ENCODE results near the gene DNM1. TPM values are rescaled to one million over a fixed set of nuclear protein-coding genes. Genes with fewer than 3 reads are reported as not detected.

DNM1 gene
- total RNA-seq, 2 experiments from 2014 or later = 0.60 to 1.0 TPM

- Mint-ChIP-seq H3K27ac (no peak overlapping the region), H3K4me3 (no peak overlapping the region), H3K36me3 (ENCODE audit: low read depth) (no peaks in the 10 kb centered on the region), H3K9me3 (no peaks in the 10 kb centered on the region), H3K4me1 (peaks cover 14% of the 10 kb centered on the region), H3K27me3 (peaks cover 34% of the 10 kb centered on the region)
- POLR2A ChIA-PET = no interaction called here
- CTCF ChIA-PET = interaction anchor here (1.9 kb wide), 1 partner anchor 25 kb away, joined by 7 read pairs; no protein-coding TSS in a partner anchor
- no peak for DNase-seq
Observed at GRCh38 chr9:128247226-128247803, 44.1 kb downstream of the DNM1 start.

- Mint-ChIP-seq H3K9me3 (no peaks in the 10 kb centered on the region), H3K36me3 (ENCODE audit: low read depth) (no peaks in the 10 kb centered on the region), H3K27me3 (peaks cover 26% of the 10 kb centered on the region), H3K4me3 (peak overlapping the region; percentile 76), H3K27ac (no peak overlapping the region), H3K4me1 (peaks cover 10% of the 10 kb centered on the region)
- CTCF ChIA-PET = interaction anchor here (0.6 to 1.3 kb wide), 2 partner anchors 15 to 342 kb away, joined by 3 to 4 read pairs; no protein-coding TSS in a partner anchor
- no peak for DNase-seq
- POLR2A ChIA-PET = interaction anchor here (0.6 kb wide), 2 partner anchors 24 to 258 kb away, joined by 3 to 4 read pairs; no protein-coding TSS in a partner anchor
Observed at GRCh38 chr9:128249558-128249907, 46.4 kb downstream of the DNM1 start.

- Mint-ChIP-seq H3K36me3 (ENCODE audit: low read depth) (no peaks in the 10 kb centered on the region), H3K27me3 (peaks cover 26% of the 10 kb centered on the region), H3K4me1 (peaks cover 10% of the 10 kb centered on the region), H3K4me3 (peak overlapping the region; percentile 76), H3K27ac (peak overlapping the region; percentile 47), H3K9me3 (no peaks in the 10 kb centered on the region)
- peak; percentile 95 for DNase-seq
- ChIA-PET POLR2A (interaction anchor here (0.6 to 0.8 kb wide), 2 partner anchors 23 to 26 kb away, joined by 4 read pairs; partner anchors contain the start of genes GOLGA2 and SWI5), CTCF (interaction anchor here (0.6 to 1.7 kb wide), 7 partner anchors 12 to 343 kb away, joined by 3 to 8 read pairs (median 3); partner anchors contain the start of gene CIZ1)
Observed at GRCh38 chr9:128249908-128250838, 47.0 kb downstream of the DNM1 start.

GRCh38 chr9:128250839-128251731 lies 47.9 kb downstream of the DNM1 start:
- peaks cover 21% of the 10 kb centered on the region for H3K27me3 Mint-ChIP-seq
- ChIA-PET POLR2A (interaction anchor here (0.8 kb wide), 1 partner anchor 25 kb away, joined by 4 read pairs; the partner anchor contains the start of genes GOLGA2 and SWI5), CTCF (interaction anchor here (0.9 to 1.7 kb wide), 6 partner anchors 12 to 111 kb away, joined by 3 to 8 read pairs (median 4); partner anchors contain the start of gene CIZ1)
- peak overlapping the region; percentile 21 for H3K27ac Mint-ChIP-seq
- H3K9me3 Mint-ChIP-seq = no peaks in the 10 kb centered on the region
- no peak for DNase-seq
- H3K4me3 Mint-ChIP-seq = peak overlapping the region; percentile 70
- H3K36me3 Mint-ChIP-seq (ENCODE audit: low read depth) = no peaks in the 10 kb centered on the region
- H3K4me1 Mint-ChIP-seq = peaks cover 10% of the 10 kb centered on the region

GRCh38 chr9:128251732-128252100 lies 48.5 kb downstream of the DNM1 start:
- no peaks in the 10 kb centered on the region for H3K9me3 Mint-ChIP-seq
- ChIA-PET POLR2A (no interaction called here), CTCF (no interaction called here)
- H3K4me3 Mint-ChIP-seq = peak overlapping the region; percentile 70
- H3K36me3 Mint-ChIP-seq (ENCODE audit: low read depth) = no peaks in the 10 kb centered on the region
- DNase-seq = no peak
- H3K4me1 Mint-ChIP-seq = peaks cover 10% of the 10 kb centered on the region
- H3K27me3 Mint-ChIP-seq = peaks cover 17% of the 10 kb centered on the region
- H3K27ac Mint-ChIP-seq = no peak overlapping the region

- no peak overlapping the region for H3K4me3 Mint-ChIP-seq
- peaks cover 14% of the 10 kb centered on the region for H3K27me3 Mint-ChIP-seq
- ChIA-PET CTCF (interaction anchor here (0.8 to 1.3 kb wide), 2 partner anchors 10 to 126 kb away, joined by 3 read pairs; no protein-coding TSS in a partner anchor), POLR2A (no interaction called here)
- no peaks in the 10 kb centered on the region for H3K36me3 Mint-ChIP-seq (ENCODE audit: low read depth)
- peaks cover 10% of the 10 kb centered on the region for H3K4me1 Mint-ChIP-seq
- H3K9me3 Mint-ChIP-seq = no peaks in the 10 kb centered on the region
- no peak overlapping the region for H3K27ac Mint-ChIP-seq
- no peak for DNase-seq
Observed at GRCh38 chr9:128252317-128253139, 49.3 kb downstream of the DNM1 start.

- Mint-ChIP-seq H3K27ac (no peak overlapping the region), H3K4me3 (no peak overlapping the region), H3K36me3 (ENCODE audit: low read depth) (peaks cover 1% of the 10 kb centered on the region), H3K27me3 (peaks cover 14% of the 10 kb centered on the region), H3K4me1 (peaks cover 10% of the 10 kb centered on the region), H3K9me3 (no peaks in the 10 kb centered on the region)
- POLR2A ChIA-PET = no interaction called here
- DNase-seq = no peak
- CTCF ChIA-PET = interaction anchor here (0.8 to 1.3 kb wide), 2 partner anchors 9 to 127 kb away, joined by 3 read pairs; no protein-coding TSS in a partner anchor
Observed at GRCh38 chr9:128253140-128253990, 50.2 kb downstream of the DNM1 start.

- Mint-ChIP-seq H3K27me3 (peaks cover 14% of the 10 kb centered on the region), H3K4me3 (no peak overlapping the region), H3K9me3 (no peaks in the 10 kb centered on the region), H3K36me3 (ENCODE audit: low read depth) (peaks cover 4% of the 10 kb centered on the region), H3K27ac (no peak overlapping the region), H3K4me1 (peaks cover 10% of the 10 kb centered on the region)
- ChIA-PET CTCF (interaction anchor here (1.1 kb wide), 1 partner anchor 31 kb away, joined by 3 read pairs; no protein-coding TSS in a partner anchor), POLR2A (no interaction called here)
- no peak for DNase-seq
Observed at GRCh38 chr9:128253991-128254346, 50.8 kb downstream of the DNM1 start.

GRCh38 chr9:128254362-128254761 lies 51.2 kb downstream of the DNM1 start:
- DNase-seq = no peak
- peaks cover 7% of the 10 kb centered on the region for H3K36me3 Mint-ChIP-seq (ENCODE audit: low read depth)
- H3K27me3 Mint-ChIP-seq = peaks cover 14% of the 10 kb centered on the region
- POLR2A ChIA-PET = no interaction called here
- CTCF ChIA-PET = interaction anchor here (1.1 to 1.5 kb wide), 3 partner anchors 11 to 116 kb away, joined by 3 read pairs; partner anchors contain the start of gene URM1
- H3K27ac Mint-ChIP-seq = no peak overlapping the region
- no peaks in the 10 kb centered on the region for H3K9me3 Mint-ChIP-seq
- peaks cover 10% of the 10 kb centered on the region for H3K4me1 Mint-ChIP-seq
- H3K4me3 Mint-ChIP-seq = no peak overlapping the region

- ChIA-PET POLR2A (no interaction called here), CTCF (interaction anchor here (0.7 to 1.5 kb wide), 5 partner anchors 10 to 116 kb away, joined by 3 read pairs; partner anchors contain the start of gene URM1)
- Mint-ChIP-seq H3K36me3 (ENCODE audit: low read depth) (peaks cover 9% of the 10 kb centered on the region), H3K4me3 (no peak overlapping the region), H3K27me3 (peaks cover 12% of the 10 kb centered on the region), H3K27ac (no peak overlapping the region), H3K9me3 (no peaks in the 10 kb centered on the region), H3K4me1 (peaks cover 4% of the 10 kb centered on the region)
- peak; percentile 49 for DNase-seq
Observed at GRCh38 chr9:128254855-128255759, 51.9 kb downstream of the DNM1 start.

Measured in activated CD4-positive, alpha-beta T cell treated with anti-CD3 and anti-CD28 coated beads, Interleukin-2, amount 10 ng/mL, durations not matched to agents 7 days and 5 days (primary cell).